ENCODE results near the gene CEBPB.

GRCh38 chr20:50232651-50233324, 42.2 kb downstream of the CEBPB start:
- TF ChIP-seq CTCF (IDR thresholded peaks at IDR 0.05) (no peak), POLR2A (IDR thresholded peaks at IDR 0.05) (no peak)

Data from body of pancreas (tissue), 4 donors.